HG02571 (cell line): ENCODE measurements around the gene CSNK2A2.
A peak's percentile ranks its signal among the peaks of the same experiment; 100 is the strongest.

Experiments
- ATAC-seq: cut with Tn5 transposase; IDR thresholded peaks from one replicate; pipeline ENCODE4 v1.9.1; 2021; ENCODE audit warnings: mild to moderate bottlenecking, moderate library complexity; ENCODE audit not compliant: unreplicated experiment

CSNK2A2 gene

DNA sequence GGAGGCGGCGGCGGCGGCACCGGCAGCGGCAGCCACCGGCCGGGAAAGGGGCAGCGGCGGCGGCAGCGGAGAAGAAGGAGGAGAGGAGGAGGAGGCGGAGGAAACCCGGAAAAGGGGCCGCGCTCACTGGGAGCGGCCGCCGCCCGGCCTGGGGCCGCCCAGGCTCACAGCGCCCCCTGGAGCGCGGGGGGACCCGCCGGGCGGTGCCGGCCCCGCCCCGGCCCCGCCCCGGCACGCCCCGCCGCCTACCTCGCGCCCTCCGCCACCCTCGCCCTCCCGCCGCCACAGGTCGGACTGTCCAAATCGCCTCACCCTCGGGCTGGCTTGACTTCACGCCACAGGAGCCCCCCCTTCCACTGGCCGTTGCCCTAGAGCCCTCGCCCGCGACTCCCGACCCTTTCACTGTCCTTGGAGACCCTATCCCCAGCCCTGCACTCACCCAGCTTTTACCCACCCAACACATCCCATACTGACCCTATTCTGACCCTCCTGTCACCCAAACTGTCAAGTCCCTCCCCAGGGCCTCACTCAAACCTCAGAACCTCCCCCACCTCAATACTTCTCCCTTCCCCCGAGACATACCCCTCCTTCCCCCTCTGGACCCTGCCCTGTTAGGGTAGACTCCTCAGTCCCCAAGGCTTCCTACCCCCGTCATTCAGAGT lies at the start of gene CSNK2A2:
Gene CSNK2A2 (minus strand): TSS at position 85 of the 662 bp plus-strand sequence. CDS start 370 bp downstream, outside the sequence.
- peak; percentile 82 for ATAC-seq

DNA sequence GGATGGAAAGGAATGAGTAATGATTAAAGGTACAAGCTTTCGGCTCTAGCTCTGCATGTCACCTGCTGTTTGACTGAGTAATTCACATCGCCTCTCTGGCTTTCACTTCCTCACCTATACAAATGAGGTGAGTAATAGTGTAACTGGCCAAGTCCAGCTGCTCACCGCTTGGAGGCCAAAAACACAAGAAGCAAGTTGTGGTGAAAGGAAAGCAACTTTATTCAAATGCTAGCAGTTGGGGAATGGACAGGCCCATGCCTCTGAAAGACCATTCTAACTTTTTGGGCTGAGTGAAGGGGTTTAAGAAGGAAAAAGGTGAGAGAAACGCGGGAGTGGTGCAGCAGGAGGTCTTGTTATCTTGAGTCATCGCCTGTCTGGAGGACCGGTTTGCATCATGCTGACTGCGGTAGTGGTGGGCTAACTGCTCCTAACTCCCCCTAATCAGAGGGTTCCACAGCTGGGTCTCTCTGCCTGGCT lies 45.7 kb upstream of the CSNK2A2 start:
- peak; percentile 98 for ATAC-seq

DNA sequence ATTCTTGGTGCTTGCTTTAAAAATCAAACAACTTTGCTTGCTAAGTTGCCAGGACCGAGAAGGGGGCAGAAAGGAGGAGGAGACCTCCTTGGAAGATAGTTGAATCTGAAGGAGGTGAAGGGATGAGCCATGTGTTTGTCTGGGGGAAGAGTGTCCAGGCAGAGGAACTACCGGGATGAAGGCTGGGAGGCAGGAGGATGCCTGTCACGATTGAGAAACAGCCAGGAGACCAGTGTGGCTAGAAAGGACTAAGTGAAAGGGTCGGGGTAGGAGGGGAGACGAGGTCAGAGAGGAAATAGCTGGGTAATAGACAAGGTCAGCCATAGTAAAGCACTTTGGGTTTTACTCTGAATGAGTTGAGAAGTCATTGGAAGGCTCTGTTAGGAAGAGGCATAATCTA lies 38.9 kb upstream of the CSNK2A2 start:
- ATAC-seq: no peak

DNA sequence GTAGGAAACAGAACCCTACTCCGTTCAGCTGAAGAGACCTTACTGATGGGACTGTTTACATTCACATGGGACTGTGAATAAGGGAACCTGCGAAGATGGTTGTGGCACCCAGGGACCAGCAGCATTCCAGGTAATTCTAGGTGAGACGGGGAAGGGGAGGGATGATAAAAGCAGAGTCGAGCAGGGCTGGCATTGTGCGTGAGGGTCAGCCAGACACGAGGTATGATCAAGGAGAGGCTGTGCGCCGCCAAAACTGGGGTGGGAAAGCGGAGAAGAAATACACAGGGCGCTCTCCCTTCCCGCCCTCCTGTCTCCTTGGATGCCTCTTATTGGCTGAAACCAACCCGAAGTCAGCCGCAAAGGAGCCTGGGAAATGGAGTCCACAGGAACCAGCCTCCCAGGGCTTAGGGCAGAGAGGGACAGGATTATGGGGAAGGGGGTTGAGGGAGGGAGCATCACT lies 38.4 kb upstream of the CSNK2A2 start:
- ATAC-seq: peak; percentile 95

DNA sequence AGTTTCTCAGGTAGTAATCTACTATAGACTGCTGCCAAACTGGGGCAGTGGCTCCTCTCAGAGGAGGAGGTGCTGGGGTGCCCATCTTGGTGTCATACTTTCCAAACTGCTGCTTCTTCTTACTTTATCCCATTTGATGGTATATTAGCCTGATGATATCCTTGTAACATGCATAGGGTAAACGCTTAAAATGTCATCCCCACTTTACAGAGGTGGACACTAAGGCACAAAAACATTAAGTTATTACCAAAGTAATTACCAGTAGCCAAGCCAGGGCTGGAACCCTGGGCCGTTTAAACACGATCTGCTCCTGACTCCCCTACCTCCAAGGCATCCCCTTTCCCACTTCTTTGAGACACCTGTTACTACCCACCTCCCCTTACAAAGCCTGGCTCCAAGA lies 37.8 kb upstream of the CSNK2A2 start:
- ATAC-seq: no peak

DNA sequence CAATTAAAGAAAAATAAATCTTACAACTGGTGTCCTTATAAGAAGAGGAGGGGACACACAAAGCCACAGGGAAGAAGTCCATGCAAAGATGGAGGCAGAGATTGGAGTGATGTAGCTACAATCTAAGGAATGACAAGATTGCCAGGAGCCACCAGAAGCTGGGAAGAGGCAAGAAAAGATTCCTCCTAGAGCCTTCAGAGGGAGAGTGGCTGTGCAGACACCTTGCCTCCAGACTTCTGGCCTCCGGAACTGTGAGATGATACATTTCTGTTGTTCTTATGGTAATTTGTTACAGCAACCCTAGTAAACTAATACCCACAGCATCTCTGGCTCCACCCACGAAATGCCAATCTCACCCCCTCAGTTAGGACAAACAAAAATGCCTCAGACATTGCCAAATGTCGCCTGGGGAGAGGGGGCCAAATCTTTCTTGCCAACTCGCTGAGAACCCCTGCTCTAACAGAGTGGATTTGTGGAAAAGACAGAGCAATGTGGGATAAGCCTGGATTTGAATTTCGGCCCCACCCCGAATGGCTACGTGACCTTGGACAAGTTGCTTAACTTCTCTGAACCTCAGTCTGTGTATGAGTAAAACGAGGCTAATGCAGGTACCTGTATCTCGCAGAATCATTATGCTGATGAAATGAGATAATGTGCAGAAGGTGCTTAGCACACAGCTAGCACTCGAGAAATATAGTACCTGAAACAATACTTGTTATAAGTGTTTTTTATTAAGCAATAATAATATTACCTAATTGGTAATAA lies 37.1 kb upstream of the CSNK2A2 start:
- ATAC-seq: no peak

DNA sequence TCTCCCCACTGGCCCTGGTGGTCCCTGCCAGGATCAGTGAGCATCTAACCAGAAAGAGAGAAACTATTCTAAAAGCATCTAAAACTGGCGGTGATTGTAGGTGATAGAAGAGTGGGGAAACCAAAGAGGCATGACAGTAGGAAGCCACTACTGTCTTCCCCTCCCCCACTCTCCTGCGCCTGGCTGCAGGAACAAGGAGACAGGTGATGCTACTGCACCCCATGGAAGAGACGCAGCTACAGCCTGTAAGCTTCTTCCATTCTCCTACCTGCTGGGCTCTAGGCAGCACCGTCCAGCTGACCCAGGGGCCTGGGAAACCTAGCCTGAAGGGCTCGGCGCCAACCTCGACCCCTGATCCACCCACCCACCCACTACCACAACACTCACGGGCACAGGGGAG lies 32.4 kb upstream of the CSNK2A2 start:
- ATAC-seq: no peak

DNA sequence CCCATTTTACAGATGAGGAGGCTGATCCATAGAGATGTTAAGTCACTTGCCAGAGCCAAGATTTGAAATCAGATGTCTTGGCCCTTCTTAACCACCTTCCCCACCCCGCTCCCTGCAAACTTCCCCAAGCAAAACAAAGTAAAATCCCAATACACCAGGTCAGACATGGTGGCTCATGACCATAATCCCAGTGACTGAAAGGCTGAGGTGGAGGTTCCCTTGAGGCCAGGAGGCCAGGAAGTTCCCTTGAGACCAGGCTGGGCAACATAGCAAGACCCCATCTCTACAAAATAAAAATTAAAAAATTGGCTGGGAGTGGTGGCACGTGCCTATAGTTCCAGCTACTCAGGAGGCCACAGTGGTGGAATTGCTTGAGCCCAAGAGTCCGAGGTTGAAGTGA lies 28.9 kb upstream of the CSNK2A2 start:
- no peak for ATAC-seq

DNA sequence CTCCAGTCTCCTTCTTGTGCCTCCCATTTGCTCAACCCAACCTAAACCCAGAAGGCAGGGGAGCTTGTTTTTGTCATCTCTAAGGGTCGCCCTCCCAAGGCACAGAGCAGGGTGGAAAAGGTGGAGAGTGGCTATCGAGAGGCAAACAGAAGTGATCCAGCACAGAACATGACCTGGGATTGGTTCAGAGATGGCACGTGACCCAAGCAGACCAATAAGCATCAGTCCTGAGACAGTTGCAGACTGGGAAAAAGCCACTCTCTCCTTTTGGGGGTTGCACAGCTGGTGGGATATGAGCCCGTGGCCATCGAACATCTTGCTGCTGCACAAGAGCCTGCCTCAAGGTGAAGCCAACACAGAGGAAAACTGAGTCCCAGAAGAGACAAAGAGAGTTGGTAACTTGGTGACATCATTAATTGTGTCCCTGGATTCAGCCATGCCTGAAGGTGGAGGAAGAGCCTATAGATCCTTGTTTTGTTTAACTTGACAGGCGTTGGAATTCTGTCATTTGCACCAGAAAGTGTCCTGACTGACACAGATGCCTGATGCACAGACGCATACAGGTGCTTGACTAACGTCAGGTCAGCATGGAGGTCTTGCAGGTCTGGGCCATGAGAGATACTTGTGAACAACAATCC lies 28.2 kb upstream of the CSNK2A2 start:
- ATAC-seq: no peak

DNA sequence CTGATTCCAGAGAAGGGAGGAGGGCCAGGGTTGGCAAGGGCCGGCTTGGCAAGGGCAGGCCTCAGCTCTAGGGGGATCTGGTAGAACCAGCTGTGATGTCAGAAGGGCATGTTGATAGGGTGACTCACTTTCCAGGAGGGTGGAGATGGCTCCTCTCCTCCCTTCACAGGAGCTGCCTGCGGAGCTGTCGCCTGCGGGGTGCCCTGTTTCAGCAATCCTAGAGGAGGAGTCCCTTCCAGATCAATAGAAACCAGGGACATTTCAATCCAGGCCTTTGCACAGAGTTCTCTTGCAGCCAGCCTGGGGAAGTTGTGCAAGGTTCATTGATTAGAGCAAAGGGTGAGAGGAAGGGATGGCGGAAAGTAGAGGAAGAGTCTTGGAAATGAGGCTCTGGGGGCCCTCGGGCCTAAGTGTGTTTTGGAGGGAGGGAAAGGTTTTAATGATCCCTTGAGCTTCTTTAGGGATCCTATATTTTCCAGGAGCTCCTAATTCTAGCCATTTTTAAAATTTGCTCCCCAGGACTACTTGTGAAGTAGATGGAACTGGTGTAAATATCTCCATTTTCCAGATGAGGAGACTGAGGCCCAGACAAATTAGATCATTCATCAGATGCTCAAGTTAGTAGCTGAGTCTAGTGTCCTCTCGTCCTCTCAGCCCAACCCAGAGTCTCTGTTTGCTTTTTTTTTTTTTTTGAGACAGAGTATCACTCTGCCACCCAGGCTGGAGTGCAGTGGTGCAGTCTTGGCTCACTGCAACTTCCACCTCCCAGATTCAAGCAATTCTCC lies 24.8 kb upstream of the CSNK2A2 start:
- no peak for ATAC-seq

DNA sequence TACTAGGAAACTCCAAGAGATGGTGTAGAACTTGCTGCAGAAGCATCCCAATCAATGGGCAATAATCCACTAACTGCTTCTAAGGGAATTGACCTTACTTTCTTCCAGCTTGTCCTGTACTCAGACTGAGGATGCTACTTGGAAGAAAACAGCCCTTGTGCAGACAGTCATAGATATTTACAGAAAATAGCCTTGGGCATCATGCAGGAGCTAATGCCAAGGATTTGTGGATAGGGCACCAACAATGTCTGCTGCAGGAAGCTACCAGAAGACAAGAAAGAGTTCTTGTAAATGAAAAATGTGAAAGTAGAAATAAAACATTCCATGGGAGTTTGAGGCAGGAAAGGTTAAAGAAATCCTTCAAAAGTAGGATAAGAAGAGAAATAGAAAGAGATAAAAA lies 21.5 kb upstream of the CSNK2A2 start:
- ATAC-seq: no peak

DNA sequence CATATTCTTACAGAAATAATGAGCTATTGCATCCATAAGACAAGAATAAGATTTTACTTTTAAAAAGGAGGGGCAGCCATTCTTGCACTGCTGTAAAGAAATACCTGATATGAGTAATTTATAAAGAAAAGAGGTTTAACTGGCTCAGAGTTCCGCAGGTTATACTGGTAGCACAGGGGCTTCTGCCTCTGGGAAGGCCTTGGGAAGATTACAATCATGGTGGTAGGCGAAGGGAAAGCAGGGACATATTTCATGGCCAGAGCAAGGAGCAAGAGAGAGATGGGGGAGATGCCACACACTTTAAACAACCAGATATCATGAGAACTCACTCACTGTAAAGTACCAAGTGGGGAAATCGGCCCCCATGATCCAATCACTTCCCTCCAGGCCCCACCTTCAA lies 20.9 kb upstream of the CSNK2A2 start:
- ATAC-seq: no peak

DNA sequence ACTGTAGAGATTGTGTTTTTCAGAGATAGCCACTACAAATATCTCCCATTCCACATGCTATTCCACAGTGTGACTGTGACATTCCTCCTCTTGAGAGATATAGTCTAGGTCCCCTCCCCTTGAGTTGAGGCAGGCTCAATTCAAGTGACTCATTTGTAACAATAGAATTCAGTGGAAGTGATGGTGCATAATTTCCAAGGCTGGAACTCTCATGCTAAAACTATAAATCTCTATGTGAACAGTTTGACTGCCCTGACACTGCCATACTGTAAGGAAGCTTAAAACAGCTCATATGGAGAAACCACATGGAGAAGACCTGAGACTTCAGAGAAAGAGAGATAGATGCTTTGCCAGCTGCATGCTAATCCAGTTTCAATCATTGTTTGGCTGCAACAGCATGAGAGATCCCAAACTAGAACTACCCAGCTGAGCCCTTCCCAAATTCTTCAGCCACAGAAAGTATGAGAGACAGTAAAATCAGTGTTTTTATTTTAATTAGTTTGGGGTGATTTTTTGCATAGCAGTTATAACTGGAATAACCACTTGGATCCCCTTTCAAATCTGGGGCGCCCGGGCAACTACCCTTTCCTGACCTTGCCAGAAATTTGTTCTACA lies 19.5 kb upstream of the CSNK2A2 start:
- ATAC-seq: no peak

DNA sequence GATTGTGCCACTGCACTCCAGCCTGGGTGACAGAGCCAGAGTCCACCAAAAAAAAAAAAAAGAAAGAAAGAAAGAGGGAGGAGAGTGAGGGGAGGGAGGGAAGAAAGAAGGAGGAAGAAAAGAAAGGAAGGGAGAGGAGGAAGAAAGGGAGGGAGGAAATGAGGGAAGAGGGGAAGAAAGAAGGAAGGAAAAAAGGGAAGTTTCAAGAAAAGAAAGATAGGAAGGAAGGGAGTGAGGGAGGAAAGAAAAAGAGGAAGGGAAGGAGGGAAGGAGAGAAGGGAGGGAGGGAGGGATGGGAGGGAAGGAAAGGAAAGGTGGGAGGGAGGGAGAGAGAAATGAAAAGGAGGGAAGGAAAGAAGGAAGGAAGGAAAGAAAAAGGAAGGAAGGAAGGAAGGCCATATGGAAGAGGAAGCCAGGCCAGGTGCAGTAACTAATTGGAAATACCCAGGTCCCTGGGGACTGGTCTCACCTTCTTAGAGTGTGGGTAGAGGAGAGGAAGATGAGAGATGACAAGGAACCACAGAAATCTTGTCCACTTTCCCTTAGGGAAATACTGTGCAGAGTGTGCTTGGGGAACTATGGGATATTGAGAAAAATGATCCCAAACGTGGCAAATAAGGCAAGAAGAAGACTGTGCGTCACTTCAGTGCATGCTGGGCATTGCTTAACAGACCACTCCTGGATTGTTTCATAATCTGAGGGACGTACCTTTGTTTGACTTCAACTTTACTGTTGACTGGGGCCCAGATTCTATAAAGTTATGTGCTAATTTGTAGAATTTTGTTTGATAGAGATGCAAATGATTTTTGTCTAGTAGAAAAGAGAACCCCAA lies 15.1 kb upstream of the CSNK2A2 start:
- no peak for ATAC-seq

DNA sequence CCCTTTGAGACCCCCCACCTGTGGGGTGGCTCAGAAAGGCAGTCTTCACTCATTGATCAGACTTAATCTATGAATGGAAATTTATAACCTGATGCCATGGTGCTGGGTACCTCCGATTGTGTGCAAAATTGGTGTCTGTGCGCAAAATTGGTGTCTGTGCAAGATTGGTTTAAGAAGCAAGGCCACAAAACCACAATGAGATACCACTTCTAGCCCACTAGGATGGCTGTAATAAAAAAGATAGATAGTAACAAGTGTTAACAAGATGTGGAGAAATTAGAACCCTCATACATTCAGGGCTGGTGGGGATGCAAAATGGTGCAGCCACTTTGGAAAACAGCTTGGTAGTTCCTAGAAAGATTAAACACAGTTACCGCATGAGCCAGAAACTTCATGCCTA lies 13.9 kb upstream of the CSNK2A2 start:
- no peak for ATAC-seq

DNA sequence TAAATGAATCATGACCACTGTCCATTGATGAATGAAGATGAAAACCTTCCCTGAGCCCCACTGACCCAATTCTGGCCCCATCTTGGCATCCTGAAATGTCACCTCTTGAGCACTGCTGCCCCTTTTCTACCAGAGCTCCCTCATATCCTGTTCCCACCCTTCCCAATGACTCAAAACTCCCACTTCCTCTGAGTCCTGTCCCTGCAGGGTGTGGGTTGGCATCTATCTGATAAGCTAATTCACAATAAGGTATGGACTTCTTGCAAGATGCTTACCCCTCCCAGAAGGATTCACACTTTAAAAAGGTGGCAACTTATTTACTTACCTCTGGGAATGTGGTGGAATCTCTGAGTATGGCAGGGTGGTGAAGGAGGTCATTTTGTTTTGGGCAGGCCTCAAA lies 13.3 kb upstream of the CSNK2A2 start:
- ATAC-seq: no peak

DNA sequence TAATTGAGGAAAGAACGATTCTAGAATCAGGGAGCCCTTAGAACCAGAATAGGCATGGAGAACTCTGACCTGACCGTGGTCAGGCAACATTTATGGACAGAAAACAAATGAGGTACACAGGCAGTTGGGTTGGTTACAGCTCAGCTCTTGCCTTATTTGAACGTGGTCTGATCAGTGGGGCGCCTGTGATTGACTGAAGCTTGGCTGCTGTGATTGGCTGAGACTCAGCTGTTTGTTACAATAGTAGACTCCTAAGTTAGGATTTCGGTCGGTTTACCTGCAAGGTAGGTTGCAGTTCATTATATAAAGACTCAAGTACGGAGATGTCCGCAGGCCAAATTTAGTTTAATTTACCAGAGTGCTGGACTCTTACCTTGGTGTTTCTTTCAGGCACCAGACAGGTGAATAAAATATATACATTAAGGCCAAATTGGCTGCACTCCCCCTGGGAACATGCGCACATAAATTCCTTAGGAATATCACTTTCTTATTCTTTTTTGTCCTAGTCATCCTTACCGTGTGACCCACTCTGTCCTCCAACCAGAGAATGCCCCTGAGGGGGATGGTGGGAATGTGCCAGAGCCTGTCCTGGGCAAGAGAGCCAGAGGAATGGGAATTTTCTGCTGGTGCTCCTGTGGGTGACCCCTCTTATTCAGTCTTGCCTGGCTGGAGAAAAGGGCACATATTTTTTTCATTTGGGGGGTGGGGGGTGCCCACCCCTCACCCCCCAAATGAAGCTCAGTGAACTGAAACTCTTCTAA lies 7.5 kb upstream of the CSNK2A2 start:
- no peak for ATAC-seq

DNA sequence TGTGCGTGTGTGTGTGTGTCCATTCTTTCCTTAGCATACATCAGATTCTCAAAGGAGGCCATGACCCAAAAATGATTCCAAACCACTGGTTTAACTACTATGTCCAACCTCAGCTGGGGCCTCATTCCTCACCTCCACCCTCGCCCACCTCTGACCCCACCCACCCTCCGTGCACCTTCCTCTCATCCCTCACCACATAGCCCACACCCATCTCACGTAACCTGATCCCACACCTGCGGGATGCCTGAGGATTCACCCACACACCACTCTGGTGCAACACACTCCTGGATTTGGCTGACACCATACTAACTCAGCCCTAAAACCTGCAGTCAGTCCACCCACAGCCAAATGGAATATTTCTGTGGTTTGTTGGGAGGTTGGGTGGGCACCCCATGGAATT lies 3.3 kb upstream of the CSNK2A2 start:
- no peak for ATAC-seq
